Endothelial cell of umbilical vein (primary cell): ENCODE data around the gene PKNOX2. TPM values are rescaled to one million over a fixed set of nuclear protein-coding genes. Genes with fewer than 3 reads are reported as not detected.
A peak's percentile ranks its signal among the peaks of the same experiment; 100 is the strongest.

ENCODE experiments used
- BruUV-seq: library from RNA; stranded (reverse); fragments of 400-500 nt; replicated peaks from 2 replicates; lab custom pipeline; 2021; lab: Mats Ljungman, UMichigan
- CTCF ChIA-PET: fragments of 300-600, 350-600 bp; sonication (Branson Sonifier 250); formaldehyde crosslinking; loops from one replicate; lab custom pipeline; 2021; ENCODE audit warnings: antibody characterized with exemption, inconsistent platforms; lab: Charles Lee
- POLR2A ChIA-PET: fragments of 300-600, 350-600 bp; sonication (Branson Sonifier 250); formaldehyde crosslinking; loops from one replicate; lab custom pipeline; 2021; ENCODE audit warnings: antibody characterized with exemption, inconsistent platforms; lab: Charles Lee
- DNase-seq: peaks from one replicate; pipeline ENCODE4 v3.0.0-alpha.2; 2011; ENCODE audit warnings: low read depth, low spot score
- FAIRE-seq: peaks from 2 replicates; lab custom pipeline; 2011; peaks lifted over from hg19 to GRCh38; lab: Jason Lieb, UNC
- H2AFZ ChIP-seq: 2 replicates; pipeline ENCODE4 v1.6.0; 2012; ENCODE audit warnings: low read depth, low read length, control low read depth, inconsistent platforms
- H3K27ac ChIP-seq: 2 replicates; pipeline ENCODE4 v1.5.1; 2011; ENCODE audit warnings: low read depth, mild to moderate bottlenecking, control low read depth, low read length, moderate library complexity; ENCODE audit not compliant: insufficient read depth
- H3K27me3 ChIP-seq, 2 experiments: 2 replicates each; pipeline versions ENCODE4 v1.6.0 to v1.6.1; 2011; ENCODE audit warnings: low read length in 2 of 2, mixed read lengths in 1 of 2; ENCODE audit not compliant: control insufficient read depth in 2 of 2, insufficient read depth in 2 of 2
- H3K36me3 ChIP-seq, 2 experiments: 2 replicates in 1 of 2; 3 replicates in 1 of 2; pipeline ENCODE4 v1.5.1; 2011; ENCODE audit warnings: low read length in 2 of 2, mild to moderate bottlenecking in 1 of 2, moderate library complexity in 1 of 2; ENCODE audit not compliant: control insufficient read depth in 2 of 2, insufficient read depth in 2 of 2; ENCODE audit errors: extremely low read depth in 1 of 2
- H3K4me1 ChIP-seq: 3 replicates; pipeline ENCODE4 v1.5.1; 2011; ENCODE audit warnings: mild to moderate bottlenecking, low read length; ENCODE audit not compliant: control insufficient read depth, insufficient read depth; ENCODE audit errors: extremely low read depth
- H3K4me2 ChIP-seq: 2 replicates; pipeline ENCODE4 v1.6.1; 2011; ENCODE audit warnings: low read length, control low read depth, mixed read lengths; ENCODE audit not compliant: insufficient read depth
- H3K4me3 ChIP-seq, 3 experiments: fragments of 200-600 bp in 1 of 3; sonication (generic), shearing (Covaris generic) in 1 of 3; replicated peaks in 1 of 3; 2 replicates each; pipeline ENCODE4 v1.5.1; 2011 to 2016; ENCODE audit warnings: control low read depth in 3 of 3, low read length in 3 of 3, mild to moderate bottlenecking in 2 of 3, inconsistent platforms in 1 of 3, low read depth in 1 of 3, moderate library complexity in 1 of 3; ENCODE audit not compliant: insufficient read depth in 1 of 3
- H3K79me2 ChIP-seq: 2 replicates; pipeline ENCODE4 v1.6.0; 2012; ENCODE audit warnings: low read length, inconsistent platforms; ENCODE audit not compliant: control insufficient read depth, insufficient read depth
- H3K9ac ChIP-seq: replicated peaks from 2 replicates; pipeline ENCODE3; 2011; ENCODE audit warnings: low read length, control low read depth; ENCODE audit not compliant: insufficient read depth; ENCODE audit errors: extremely low read depth
- H3K9me1 ChIP-seq: replicated peaks from 3 replicates; pipeline ENCODE4 v1.6.0; 2011; ENCODE audit warnings: mild to moderate bottlenecking, low read length; ENCODE audit not compliant: control insufficient read depth, insufficient read depth; ENCODE audit errors: extremely low read depth
- H3K9me3 ChIP-seq: replicated peaks from 2 replicates; pipeline ENCODE4 v1.5.1; 2012; ENCODE audit warnings: low read length, inconsistent platforms; ENCODE audit not compliant: control insufficient read depth, insufficient read depth
- H4K20me1 ChIP-seq: replicated peaks from 2 replicates; pipeline ENCODE3; 2011; ENCODE audit warnings: mild to moderate bottlenecking, low read length; ENCODE audit not compliant: control insufficient read depth, insufficient read depth; ENCODE audit errors: extremely low read depth
- EZH2 ChIP-seq: IDR thresholded peaks from 2 replicates; pipeline ENCODE4 v1.6.1; 2012; ENCODE audit warnings: borderline replicate concordance, low read depth, mild to moderate bottlenecking, moderate library complexity, low read length, inconsistent platforms; ENCODE audit not compliant: severe bottlenecking
- FOS ChIP-seq: IDR thresholded peaks from 2 replicates; pipeline ENCODE4 v1.6.1; 2011; ENCODE audit warnings: mild to moderate bottlenecking, low read length, moderate library complexity, borderline replicate concordance; ENCODE audit not compliant: insufficient read depth
- GATA2 ChIP-seq: IDR thresholded peaks from 2 replicates; pipeline ENCODE4 v1.7.0; 2011; ENCODE audit warnings: low read depth, mild to moderate bottlenecking, moderate library complexity, mixed read lengths, low read length; ENCODE audit not compliant: insufficient read length, insufficient read depth
- JUN ChIP-seq: IDR thresholded peaks from 2 replicates; pipeline ENCODE4 v1.6.1; 2011; ENCODE audit warnings: borderline replicate concordance, low read depth; ENCODE audit not compliant: insufficient read length, insufficient read depth
- MYC ChIP-seq: IDR thresholded peaks from one replicate; pipeline ENCODE4 v1.6.1; 2011; ENCODE audit warnings: mild to moderate bottlenecking, low read depth, low read length
- POLR2A ChIP-seq: IDR thresholded peaks from 2 replicates; pipeline ENCODE4 v1.6.1; 2012; ENCODE audit warnings: low read depth, mild to moderate bottlenecking, control low read depth, low read length
- POLR2AphosphoS5 ChIP-seq: IDR thresholded peaks from 2 replicates; pipeline ENCODE4 v1.6.1; 2012; ENCODE audit warnings: low read depth, mild to moderate bottlenecking, control low read depth, low read length, moderate library complexity; ENCODE audit not compliant: insufficient read depth
- dilution Hi-C: fragments of 300-500 bp; cut with MboI; formaldehyde crosslinking; loops from one replicate; pipeline ENCODE4 v1.15.0; 2019; ENCODE audit warnings: low sequenced_read_pairs; ENCODE audit not compliant: extremely low pct_ligation_motif_present
- intact Hi-C: fragments of 100-400 bp; cut with micrococcal nuclease; formaldehyde crosslinking; loops from one replicate; pipeline ENCODE4 v1.10.0; 2022
- polyA plus RNA-seq, 4 experiments: library from polyadenylated mRNA; depleted of rRNA in 3 of 4; stranded (reverse) in 3 of 4; unstranded in 1 of 4; fragments of >200 nt; gene quantifications; 2 replicates each; pipeline versions ENCODE4 v1.2.1 to v1.2.3, GENCODE V29; 2011 to 2012; ENCODE audit warnings: missing spikeins in 1 of 4
- total RNA-seq: library from RNA; stranded (reverse); gene quantifications from 2 replicates; pipeline ENCODE4 v1.2.3, GENCODE V29; 2021
- TF ChIP-seq, protein P1 (sequence below), 2 donors: IDR thresholded peaks; 1 replicate in 1 of 2; 2 replicates in 1 of 2; pipeline ENCODE4 v1.5.1; 2011; ENCODE audit warnings: low read length in 2 of 2, mild to moderate bottlenecking in 2 of 2, moderate library complexity in 2 of 2, control low read depth in 1 of 2, inconsistent platforms in 1 of 2, low read depth in 1 of 2; ENCODE audit not compliant: insufficient read depth in 1 of 2; ENCODE audit errors: extremely low read depth in 1 of 2
- TF ChIP-seq, protein P2 (sequence below): IDR thresholded peaks from 2 replicates; pipeline ENCODE4 v1.6.1; 2011; ENCODE audit not compliant: insufficient read depth, insufficient read length

The PKNOX2 gene
- total and polyA plus RNA-seq, 2 donors (not counting 3 experiments of a cell fraction or from before 2014, with no cell fraction given), result 0.11 to 0.91 TPM

DNA sequence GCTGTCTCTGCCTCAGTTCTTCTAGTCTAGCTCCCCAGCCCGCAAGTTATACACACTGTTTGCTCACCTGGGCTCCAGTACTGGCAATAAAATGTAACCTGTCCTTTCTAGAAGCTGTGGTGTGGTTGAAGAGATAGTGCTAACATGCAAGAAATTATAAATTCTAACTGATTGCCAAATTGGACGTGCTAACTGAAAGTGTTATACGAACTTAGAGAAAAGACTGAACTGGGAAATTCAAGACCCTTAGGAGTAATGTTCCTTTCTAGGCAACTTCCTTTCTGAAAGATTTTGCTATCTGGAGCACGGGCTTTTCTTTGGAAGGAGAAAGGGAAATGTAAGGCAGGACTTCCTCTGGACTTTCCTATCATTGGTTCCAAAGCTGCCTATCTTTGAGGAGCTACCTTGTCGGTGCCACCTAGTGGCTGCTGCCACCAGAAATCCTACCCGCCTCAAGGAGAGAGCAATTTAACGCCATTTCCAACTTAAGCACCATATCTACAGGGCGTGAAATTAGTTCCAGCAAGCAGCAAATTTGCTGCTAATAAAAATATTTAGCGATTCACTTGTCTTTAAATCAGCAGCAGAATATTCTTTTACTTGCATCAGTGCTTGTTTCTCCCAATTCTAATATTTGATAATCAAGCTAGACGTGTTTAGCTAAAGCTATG is 40.5 kb upstream of the PKNOX2 start:
- no peaks in the 10 kb centered on the region for H4K20me1 ChIP-seq
- ChIA-PET POLR2A (interaction anchor here (1.0 kb wide), 1 partner anchor 12 kb away, joined by 3 read pairs; the partner anchor contains the start of gene TMEM218), CTCF (interaction anchor here (0.7 to 4.0 kb wide), 18 partner anchors 9 to 305 kb away, joined by 3 to 39 read pairs (median 4); partner anchors contain the start of genes SLC37A2 and TMEM218)
- H3K9ac ChIP-seq, result no peak overlapping the region
- H3K27ac ChIP-seq, result no peak overlapping the region
- H2AFZ ChIP-seq, result peak overlapping the region; percentile 95
- H3K9me3 ChIP-seq, result no peaks in the 10 kb centered on the region
- H3K4me3 ChIP-seq, result no peak overlapping the region
- no TSS peak for BruUV-seq
- TF ChIP-seq, protein P1, sequence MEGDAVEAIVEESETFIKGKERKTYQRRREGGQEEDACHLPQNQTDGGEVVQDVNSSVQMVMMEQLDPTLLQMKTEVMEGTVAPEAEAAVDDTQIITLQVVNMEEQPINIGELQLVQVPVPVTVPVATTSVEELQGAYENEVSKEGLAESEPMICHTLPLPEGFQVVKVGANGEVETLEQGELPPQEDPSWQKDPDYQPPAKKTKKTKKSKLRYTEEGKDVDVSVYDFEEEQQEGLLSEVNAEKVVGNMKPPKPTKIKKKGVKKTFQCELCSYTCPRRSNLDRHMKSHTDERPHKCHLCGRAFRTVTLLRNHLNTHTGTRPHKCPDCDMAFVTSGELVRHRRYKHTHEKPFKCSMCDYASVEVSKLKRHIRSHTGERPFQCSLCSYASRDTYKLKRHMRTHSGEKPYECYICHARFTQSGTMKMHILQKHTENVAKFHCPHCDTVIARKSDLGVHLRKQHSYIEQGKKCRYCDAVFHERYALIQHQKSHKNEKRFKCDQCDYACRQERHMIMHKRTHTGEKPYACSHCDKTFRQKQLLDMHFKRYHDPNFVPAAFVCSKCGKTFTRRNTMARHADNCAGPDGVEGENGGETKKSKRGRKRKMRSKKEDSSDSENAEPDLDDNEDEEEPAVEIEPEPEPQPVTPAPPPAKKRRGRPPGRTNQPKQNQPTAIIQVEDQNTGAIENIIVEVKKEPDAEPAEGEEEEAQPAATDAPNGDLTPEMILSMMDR (IDR thresholded peaks at IDR 0.05; ENCODE audit: extremely low read depth in 1 of 2, insufficient read depth in 1 of 2, low read depth in 1 of 2, low read length in 2 of 2), result peak; percentile 37 to 57
- no peak for TF ChIP-seq POLR2A
- TF ChIP-seq, protein P2, sequence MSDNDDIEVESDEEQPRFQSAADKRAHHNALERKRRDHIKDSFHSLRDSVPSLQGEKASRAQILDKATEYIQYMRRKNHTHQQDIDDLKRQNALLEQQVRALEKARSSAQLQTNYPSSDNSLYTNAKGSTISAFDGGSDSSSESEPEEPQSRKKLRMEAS, result no peak
- DNase-seq (peak; percentile 46), FAIRE-seq (peak; percentile 83)
- H3K4me2 ChIP-seq, result no peak overlapping the region
- no peaks in the 10 kb centered on the region for H3K9me1 ChIP-seq
- H3K27me3 ChIP-seq, result peaks cover 15 to 16% of the 10 kb centered on the region in 2 experiments
- intact Hi-C loops, result no loop called here
- dilution Hi-C loops, result no loop called here
- H3K36me3 ChIP-seq, result no peaks in the 10 kb centered on the region
- no peaks in the 10 kb centered on the region for H3K79me2 ChIP-seq
- no peaks in the 10 kb centered on the region for H3K4me1 ChIP-seq

DNA sequence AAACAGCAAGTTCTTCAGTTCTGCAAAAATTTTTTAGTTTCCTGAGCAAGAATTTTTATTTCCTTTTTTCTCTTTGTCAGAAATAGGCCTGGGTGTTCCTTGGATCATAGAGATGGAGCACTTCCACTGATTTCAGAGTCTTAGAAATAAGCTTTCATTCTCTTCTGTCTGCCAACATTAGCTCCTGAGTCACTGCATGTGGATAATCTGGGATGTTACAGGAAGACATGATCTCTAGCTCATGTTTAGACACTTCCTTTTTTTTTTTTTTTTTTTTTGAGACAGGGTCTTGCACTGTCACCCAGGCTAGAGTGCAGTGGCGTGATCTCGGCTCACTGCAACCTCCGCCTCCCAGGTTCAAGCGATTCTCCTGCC is 39.9 kb upstream of the PKNOX2 start:
- Histone ChIP-seq H3K27me3 (peaks cover 16 to 17% of the 10 kb centered on the region in 2 experiments), H3K4me2 (no peak overlapping the region), H3K9me1 (no peaks in the 10 kb centered on the region), H3K27ac (no peak overlapping the region), H3K79me2 (no peaks in the 10 kb centered on the region), H2AFZ (no peak overlapping the region), H3K4me3 (no peak overlapping the region), H3K4me1 (no peaks in the 10 kb centered on the region), H3K36me3 (no peaks in the 10 kb centered on the region), H3K9ac (no peak overlapping the region), H4K20me1 (no peaks in the 10 kb centered on the region), H3K9me3 (no peaks in the 10 kb centered on the region)
- dilution Hi-C loops (no loop called here), intact Hi-C loops (no loop called here)
- POLR2A ChIA-PET, result interaction anchor here (1.0 kb wide), 1 partner anchor 13 kb away, joined by 3 read pairs; the partner anchor contains the start of gene TMEM218
- DNase-seq, result no peak
- CTCF ChIA-PET, result interaction anchor here (0.7 to 4.0 kb wide), 17 partner anchors 9 to 305 kb away, joined by 3 to 39 read pairs (median 4); partner anchors contain the start of gene TMEM218
- no TSS peak for BruUV-seq
- no peak for FAIRE-seq
- TF ChIP-seq FOS (no peak), POLR2A (no peak), POLR2AphosphoS5 (no peak), EZH2 (no peak), MYC (no peak), JUN (no peak), GATA2 (no peak)
- TF ChIP-seq, protein P2, result no peak
- TF ChIP-seq, protein P1 (IDR thresholded peaks at IDR 0.05; ENCODE audit: extremely low read depth in 1 of 2, insufficient read depth in 1 of 2, low read depth in 1 of 2, low read length in 2 of 2), result no peak
